ENCODE results near the gene IL17B. TPM values are rescaled to one million over a fixed set of nuclear protein-coding genes. Genes with fewer than 3 reads are reported as not detected.

Gene IL17B
- polyA plus RNA-seq, 3 donors, result 1.3 to 2.1 (median 1.5) TPM

- DNase-seq, result no peak
Observed at GRCh38 chr5:149360272-149360671, 18.8 kb downstream of the IL17B start.

DNA sequence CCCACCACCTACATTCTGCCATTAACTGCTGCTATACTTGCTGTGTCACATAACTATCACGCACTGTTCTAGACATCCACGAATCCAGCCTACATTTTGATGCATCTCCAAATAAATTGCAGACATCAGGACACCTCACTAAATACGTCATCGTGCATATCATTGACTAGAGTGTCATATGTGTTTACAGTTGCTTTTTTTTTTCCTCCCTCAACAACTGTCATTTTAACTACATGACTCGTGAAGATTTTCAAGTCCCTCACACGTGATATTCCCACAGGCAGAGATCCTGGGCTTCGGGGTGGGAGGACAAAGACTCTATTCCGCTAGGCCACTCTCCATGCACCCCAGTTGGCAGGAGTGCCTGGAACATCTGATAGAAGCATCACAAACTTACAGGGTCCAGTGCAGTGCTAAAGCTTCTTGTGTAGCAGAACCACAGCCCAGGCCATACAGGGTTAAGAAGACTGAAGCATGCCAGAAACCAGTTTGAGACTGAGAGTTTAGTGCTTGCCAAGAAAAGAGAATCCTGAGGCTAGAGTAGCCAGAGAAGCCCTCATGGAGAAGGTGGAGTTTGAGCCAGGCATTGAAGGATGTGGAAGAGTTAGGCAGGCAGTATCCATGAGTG, 20.1 kb downstream of the IL17B start:
- DNase-seq, result no peak

DNA sequence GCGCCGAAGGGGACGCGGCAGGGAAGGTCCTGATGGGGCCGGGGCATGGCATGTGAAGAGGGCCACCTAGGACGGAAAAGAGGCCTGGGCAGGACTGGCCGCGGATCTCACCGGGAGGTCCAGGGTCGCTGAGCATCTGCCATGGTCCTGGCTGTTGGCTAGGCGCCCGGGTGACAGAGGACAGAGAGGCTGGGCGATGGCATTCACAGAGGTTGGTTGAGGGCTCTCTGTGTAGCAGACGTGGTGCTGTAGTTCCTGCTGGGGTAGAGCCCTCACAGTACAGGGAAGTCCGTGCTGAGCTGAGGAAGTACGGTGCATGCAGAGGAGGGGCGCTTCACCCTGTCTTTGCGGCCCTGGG, 20.8 kb downstream of the IL17B start:
- DNase-seq, result no peak

DNA sequence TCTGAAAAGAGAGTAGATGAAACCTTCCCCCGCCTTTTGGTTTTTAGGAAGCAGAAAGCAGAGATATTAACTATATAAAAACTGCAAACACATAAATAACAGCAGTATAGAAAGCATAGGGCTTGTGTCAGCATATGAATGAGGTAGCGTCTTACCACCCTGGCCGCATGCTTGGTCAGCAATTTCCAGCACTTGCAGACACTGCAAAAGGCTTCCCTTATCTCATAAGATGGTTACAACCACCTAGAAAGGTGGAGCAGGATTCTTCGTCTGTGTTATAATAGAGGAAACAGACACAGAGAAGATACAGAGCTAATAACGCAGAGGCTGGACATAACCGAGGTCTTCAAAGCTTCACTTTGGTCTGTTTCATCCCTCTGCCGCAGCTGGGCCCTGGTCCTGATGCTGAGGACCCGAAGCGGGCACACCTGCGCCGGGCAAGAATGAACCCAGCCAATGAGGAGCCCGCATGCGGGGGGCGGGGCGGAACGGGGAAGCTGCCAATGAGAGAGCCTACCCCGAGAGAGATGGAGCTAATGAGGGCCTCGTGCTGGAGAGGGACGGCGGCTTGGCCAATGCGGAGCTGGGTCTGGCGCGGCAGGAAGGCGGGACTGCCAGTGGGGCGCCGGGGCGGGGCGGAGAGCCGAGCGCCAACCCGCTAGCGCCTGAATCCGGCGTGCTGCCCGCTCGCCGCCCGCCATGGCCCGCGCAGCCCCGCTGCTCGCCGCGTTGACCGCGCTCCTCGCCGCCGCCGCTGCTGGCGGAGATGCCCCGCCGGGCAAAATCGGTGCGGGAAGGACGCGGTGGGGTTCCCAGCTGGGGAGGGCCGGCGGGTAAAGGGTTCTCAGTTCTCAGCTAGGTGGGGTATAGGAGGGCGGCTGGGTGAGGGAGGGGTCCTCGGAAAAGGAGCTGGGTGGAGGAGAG, 21.5 kb downstream of the IL17B start, which contains the start of gene PCYOX1L:
Gene PCYOX1L (plus strand): TSS at position 677 of the 924 bp plus-strand sequence. CDS start 23 bp downstream, at position 700.
- DNase-seq, result peak; percentile 94

DNA sequence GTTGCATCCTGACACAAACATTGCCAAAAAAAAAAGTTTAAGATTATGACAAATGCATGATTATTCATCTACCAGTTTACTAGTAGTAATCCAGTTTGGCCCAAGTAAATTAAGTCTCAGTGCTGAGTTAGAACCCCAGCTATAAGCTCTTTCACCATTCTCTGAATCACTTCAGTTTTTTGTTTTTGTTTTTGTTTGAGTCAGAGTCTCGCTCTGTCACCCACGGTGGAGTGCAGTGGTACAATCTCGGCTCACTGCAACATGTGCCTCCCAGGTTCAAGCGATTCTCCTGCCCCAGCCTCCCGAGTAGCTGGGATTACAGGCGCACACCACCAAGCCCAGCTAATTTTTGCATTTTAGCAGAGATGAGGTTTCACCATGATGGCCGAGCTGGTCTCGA, 22.7 kb downstream of the IL17B start:
- DNase-seq, result no peak

DNA sequence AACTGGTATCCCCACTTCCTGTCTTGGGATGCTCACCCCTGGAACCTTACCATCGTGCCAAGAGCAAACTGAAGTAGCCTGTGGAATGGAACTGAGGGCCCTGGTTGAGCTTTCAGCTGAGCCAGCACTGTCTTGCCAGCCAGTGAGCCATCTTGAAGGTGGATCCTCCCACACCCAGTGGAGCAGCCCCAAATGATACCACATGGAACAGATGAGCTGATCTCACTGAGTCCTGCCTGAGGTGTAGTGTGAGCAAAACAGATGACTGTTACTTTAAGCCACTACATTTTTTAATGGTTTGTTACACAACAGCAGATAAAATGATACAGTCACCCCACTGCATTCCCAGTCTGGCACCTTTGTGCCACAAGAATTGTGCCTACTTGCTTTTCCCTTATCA, 23.4 kb downstream of the IL17B start:
- no peak for DNase-seq

DNA sequence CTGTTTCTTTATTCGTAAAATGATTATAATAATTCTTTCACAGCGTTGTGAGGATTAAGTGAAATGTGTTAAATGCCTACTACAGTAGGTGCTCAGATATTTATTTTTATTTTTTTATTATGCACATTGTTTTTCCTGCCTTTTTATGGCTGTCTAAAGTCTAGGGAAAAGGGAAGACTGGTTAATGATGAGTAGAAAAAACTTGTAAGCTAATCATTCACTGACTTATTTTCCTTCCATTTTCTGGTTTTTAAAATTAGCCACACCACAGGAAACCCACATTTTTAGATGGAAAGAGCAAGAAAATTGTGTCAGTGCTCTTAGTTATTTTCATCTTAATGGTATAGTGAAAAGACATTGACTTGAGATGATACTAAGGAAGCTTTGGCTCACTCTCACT, 25.2 kb downstream of the IL17B start:
- DNase-seq, result no peak

DNA sequence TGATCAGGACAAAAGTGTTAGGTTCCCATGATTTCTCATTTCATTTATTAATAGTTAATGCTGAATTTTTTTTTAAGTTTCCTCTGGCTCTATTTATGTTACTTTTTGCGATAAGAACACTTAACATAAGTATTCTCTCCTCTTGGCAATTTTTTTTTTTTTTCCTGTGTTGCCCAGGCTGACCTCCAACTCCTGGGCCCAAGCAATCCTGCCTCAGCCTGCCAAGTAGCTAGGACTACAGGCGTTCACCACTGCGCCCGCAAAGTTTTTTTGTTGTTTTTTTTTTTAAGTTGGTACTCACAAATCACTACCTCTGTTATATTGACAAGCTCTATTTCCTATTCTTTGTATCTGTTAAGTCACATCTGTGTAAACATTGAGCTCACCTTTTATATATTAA, 26.9 kb downstream of the IL17B start:
- no peak for DNase-seq

- no peak for DNase-seq
Observed at GRCh38 chr5:149349382-149349781, 29.7 kb downstream of the IL17B start.

GRCh38 chr5:149348518-149348917, 30.6 kb downstream of the IL17B start:
- DNase-seq, result no peak

DNA sequence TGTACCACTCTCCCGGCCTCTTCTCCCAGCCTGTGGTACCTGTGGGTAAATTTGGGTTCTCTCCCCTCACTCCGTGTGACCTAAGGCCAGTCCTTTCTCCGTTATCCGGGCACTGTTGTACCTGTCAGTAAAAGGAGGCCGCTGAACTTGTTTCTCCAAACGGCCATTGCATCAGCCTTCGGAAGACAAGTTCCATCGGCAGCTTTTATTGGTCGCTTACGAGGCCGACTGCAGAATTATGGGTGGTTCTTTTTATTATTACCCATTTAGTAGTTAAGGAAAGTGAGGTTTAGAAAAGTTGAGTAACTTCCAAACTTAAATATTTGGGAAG, 33.2 kb downstream of the IL17B start:
- no peak for DNase-seq

DNA sequence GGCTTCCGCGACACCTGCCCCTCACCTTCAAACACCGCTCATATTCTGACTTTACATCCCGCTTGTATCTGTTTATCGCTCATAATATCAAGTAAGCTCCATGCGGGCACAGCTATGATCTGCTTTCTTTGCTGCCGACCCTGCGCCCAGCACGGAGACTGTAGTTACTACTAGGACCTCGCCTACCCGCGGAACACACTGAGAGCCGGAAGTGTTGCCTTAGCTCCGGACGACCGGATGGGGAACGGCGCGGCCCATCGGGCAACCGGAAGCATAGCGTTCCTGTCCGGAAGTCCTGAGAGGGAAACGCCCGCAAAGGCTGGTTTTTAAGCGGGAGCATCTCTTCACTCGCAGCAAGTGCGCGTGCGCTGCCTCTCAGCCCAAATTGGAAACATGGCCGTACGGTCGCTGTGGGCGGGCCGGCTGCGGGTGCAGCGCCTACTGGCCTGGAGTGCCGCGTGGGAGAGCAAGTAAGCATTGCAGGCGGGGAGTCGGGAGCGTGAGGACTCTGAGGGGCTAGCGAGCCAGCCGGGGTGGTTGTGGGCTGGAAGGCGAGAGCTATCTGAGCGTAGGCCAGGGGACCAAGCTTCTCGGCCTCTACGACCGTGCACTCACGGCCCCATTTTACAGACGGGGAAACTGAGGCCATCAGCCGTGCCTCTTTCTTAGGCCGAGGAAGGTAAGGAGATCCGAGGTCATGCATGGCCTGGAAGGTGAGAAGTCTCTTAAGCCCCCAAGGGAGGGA, 33.8 kb downstream of the IL17B start, which contains the start of gene GRPEL2:
Gene GRPEL2 (plus strand): TSS at position 353 of the 745 bp plus-strand sequence. CDS start 41 bp downstream, at position 394.
- DNase-seq, result peak; percentile 97

DNA sequence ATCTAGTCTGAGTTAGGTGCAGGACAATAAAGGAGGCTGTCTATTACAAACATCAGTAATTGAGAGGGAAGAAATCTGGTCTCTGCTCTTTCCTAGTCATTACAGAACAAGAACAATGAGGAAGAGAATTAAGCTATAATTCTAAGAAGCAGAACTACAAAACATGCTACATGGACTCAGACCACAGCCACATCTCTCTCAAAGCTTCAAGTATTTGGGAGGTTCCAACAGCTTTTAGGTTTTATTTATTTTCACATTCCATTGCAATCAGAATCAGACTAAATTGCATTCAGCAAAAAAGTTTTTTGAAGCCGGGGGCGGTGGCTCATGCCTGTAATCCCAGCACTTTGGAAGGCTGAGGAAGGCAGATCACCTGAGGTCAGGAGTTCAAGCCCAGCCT, 34.9 kb downstream of the IL17B start:
- no peak for DNase-seq

- no peak for DNase-seq
Observed at GRCh38 chr5:149341876-149342275, 37.2 kb downstream of the IL17B start.

DNA sequence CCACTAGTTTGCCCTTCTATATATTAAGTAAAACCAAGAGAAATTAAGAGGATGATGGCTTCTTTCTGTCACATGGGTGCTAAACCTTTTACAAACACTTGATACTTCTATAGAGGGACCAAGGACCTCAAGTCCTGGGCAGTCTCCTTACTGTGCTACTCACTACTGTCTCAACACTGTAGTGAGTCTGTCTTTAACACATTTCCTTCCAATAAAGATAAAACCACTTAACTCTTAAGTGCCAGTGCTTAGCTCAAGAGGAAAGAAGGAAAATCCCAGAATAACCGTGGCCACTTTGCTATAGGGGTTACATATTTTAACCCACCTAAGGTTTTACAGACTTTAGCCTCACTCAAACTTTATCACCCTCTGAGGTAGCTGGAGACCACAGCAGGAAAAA, 38.2 kb downstream of the IL17B start:
- DNase-seq, result no peak

GRCh38 chr5:149338364-149338763, 40.7 kb downstream of the IL17B start:
- DNase-seq, result no peak

DNA sequence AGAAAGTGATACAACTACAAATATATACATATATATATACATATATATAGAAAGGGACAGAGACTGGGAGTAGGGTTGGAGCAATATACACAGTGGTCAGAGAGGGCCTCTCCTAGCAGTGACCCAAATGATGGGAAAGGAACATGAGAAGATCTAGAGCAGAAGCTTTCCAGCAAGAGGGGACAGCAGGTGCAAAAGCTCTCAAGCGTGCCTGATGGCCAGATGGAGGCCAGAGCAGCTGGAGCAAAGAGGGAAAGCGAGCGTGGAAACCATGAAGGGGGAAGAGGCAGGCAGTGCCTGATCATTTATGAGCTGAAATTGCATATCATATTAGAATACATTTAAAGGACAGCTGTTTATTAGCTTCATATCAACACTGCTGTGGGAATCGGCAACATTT, 41.4 kb downstream of the IL17B start:
- DNase-seq, result no peak

DNA sequence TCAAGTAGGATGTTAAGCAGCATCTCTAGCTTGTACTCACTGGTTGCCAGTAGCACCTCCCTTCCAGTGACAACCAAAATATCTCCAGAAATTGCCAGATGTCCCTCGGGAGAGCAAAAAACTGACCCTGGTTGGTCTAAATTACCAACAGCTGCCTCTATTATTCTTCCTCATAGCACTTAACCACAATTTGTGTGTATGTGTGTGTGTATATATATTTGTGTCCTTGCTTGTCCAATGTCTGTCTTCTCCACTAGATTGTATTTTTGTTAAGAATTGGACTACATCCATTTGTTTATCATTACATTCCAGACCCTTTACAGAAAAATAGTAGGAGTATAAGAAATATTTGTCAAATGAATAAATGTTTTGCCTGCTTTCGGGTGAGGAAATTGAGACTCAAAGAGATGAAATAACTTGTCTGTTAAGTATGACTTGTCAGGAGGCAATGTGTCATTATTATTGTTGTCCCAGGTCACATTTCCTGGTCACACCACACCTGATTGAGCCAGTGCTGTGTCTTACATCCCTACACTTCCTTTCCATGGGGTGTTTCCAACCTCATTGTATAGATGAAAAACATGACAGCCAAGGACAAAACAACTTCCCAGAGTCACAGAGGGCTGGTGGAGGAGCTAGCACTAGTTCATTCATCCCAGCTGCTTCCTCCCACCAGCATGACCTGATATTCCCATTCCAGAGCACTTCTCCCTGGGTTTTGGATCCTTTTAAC, 45.2 kb downstream of the IL17B start:
- DNase-seq, result no peak

DNA sequence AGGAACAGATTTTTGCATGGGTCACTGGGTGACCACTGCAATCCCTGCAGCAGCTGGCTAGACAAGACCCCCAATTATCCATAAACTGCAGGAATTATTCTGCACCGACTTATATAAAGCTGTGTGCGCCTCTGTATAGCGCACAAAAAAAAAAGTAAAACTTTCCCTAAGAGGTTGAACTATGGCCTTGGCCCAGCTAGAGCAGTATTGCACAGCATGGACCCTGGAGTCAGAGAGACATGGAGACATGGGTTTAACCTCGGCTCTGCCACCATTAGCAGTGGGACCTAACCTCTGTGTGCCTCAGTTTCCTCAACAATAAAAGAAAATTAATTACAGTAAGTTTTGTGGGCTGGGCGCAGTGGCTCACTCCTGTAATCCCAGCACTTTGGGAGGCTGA, 50.9 kb downstream of the IL17B start:
- no peak for DNase-seq

GRCh38 chr5:149326611-149327010, 52.5 kb downstream of the IL17B start:
- DNase-seq, result no peak

DNA sequence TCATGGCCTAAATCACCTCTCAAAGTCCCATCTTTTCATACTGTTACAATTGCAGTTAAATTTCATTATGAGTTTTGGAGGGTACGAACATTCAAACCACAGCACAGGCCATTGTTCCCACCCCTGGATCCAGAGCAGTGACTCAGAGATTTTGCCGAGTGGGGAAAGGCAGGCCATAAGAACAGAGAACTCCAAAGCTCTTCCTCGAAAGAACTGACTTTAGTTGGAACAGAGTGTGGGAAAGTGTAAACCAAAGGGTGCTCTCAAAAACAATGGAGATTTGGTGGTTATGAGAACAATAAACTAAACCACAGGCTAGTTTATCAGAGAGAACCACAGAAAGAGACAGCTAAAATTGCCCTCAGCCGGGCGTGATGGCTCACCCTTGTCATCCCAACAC, 53.2 kb downstream of the IL17B start:
- no peak for DNase-seq

DNA sequence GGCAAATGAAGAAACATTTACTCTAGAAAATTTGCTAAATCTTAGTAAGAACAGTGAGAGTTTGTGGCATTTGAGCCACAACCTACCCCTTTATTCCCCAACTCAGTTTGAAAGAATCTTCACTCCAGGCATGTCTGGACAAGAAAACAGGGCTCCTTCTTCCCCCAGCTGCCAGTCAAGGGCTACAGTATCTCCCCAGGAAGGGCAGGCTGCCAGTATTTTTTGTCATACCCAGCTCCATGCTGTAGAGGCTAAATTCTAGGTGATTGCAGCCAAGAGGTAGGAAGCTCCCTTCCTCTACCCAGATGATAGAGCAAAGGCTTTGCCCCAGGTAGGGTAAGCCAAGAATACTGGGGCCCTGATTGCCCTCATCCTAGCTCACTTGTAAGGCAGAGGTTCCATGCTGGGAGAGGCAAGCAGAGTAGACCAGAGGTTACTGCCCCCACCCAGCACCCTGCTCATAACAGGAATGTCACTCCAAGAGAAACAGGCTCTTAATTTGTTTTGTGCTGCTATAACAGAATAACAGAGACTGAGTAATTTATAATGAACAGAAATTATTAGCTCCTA, 53.8 kb downstream of the IL17B start:
- no peak for DNase-seq

Measured in renal pelvis (tissue), 4 donors.